ENCODE data around the gene MAPKBP1. TPM values are rescaled to one million over a fixed set of nuclear protein-coding genes. Genes with fewer than 3 reads are reported as not detected.

Gene MAPKBP1
- total and polyA plus RNA-seq, 2 of the 13 experiments (the other 11 are each of a cell fraction or from before 2014, with no cell fraction given) = 3.0 to 7.3 TPM

- no peak for TF ChIP-seq ZHX2 (IDR thresholded peaks at IDR 0.05; ENCODE audit: low read depth)
- 0 out of 2 replicates have a peak, but pooled peaks have one; percentile 27 for TF ChIP-seq ZHX2 (CRISPR knock-in tag; IDR thresholded peaks at IDR 0.05; ENCODE audit: borderline replicate concordance)
- TF ChIP-seq HNRNPH1 (optimal IDR thresholded peaks at IDR 0.05; ENCODE audit: low read depth, low read length) = no peak
- TF ChIP-seq MXD4 (CRISPR knock-in tag; IDR thresholded peaks at IDR 0.05) = peak; percentile 52
- peak; percentile 53; the same call in 1 of the 2 replicates for TF ChIP-seq PCBP1 (IDR thresholded peaks at IDR 0.05; ENCODE audit: borderline replicate concordance, low read depth, low read length)
- TF ChIP-seq CEBPB (IDR thresholded peaks at IDR 0.05; ENCODE audit: borderline replicate concordance, low read depth, low read length) = no peak
- TF ChIP-seq RXRB (CRISPR knock-in tag; IDR thresholded peaks at IDR 0.05; ENCODE audit: borderline replicate concordance) = peak; percentile 27; the same call in 1 of the 2 replicates
- TF ChIP-seq ERF (CRISPR knock-in tag; IDR thresholded peaks at IDR 0.05) = peak; percentile 79
- TF ChIP-seq ZNF530 (CRISPR knock-in tag; IDR thresholded peaks at IDR 0.05; ENCODE audit: low read depth) = no peak
- TF ChIP-seq TBX2 (CRISPR knock-in tag; IDR thresholded peaks at IDR 0.05; ENCODE audit: borderline replicate concordance) = peak; percentile 77; the same call in 1 of the 2 replicates
- no peak for TF ChIP-seq SNAPC2 (CRISPR knock-in tag; IDR thresholded peaks at IDR 0.05)
- peak in 1 of 2 experiments; percentile 62; a peak in 1 of 4 replicates for TF ChIP-seq KLF16 (CRISPR knock-in tag; IDR thresholded peaks at IDR 0.05)
- no peak for TF ChIP-seq ZBTB20 (CRISPR knock-in tag; IDR thresholded peaks at IDR 0.05; ENCODE audit: borderline replicate concordance, low read depth)
- peak; percentile 16; the same call in 1 of the 2 replicates for TF ChIP-seq POGZ (CRISPR knock-in tag; IDR thresholded peaks at IDR 0.05)
- no peak for TF ChIP-seq TEF (CRISPR knock-in tag; IDR thresholded peaks at IDR 0.05)
- no peak; the same call in 1 of the 2 replicates for TF ChIP-seq NFKB2 (CRISPR knock-in tag; IDR thresholded peaks at IDR 0.05; ENCODE audit: borderline replicate concordance)
- no peak for TF ChIP-seq ZBTB33 (CRISPR knock-in tag; IDR thresholded peaks at IDR 0.05)
- no peak for TF ChIP-seq ZNF761 (CRISPR knock-in tag; conservative IDR thresholded peaks at IDR 0.05)
- TF ChIP-seq IKZF5 (CRISPR knock-in tag; IDR thresholded peaks at IDR 0.05) = 0 out of 2 replicates have a peak, but pooled peaks have one; percentile 35
Observed at GRCh38 chr15:41827880-41828806, 53.9 kb downstream of the MAPKBP1 start, which contains the start of gene JMJD7 (continued).
